NCI-H2196 treated with DMSO at 0.1 percent for 48 hours (cell line): ENCODE measurements around the gene SLMAP.

Experiments used
- DNase-seq: peaks from one replicate; lab custom pipeline; 2025; ENCODE audit not compliant: unreplicated experiment; lab: John Stamatoyannopoulos, UW

Gene SLMAP

DNA sequence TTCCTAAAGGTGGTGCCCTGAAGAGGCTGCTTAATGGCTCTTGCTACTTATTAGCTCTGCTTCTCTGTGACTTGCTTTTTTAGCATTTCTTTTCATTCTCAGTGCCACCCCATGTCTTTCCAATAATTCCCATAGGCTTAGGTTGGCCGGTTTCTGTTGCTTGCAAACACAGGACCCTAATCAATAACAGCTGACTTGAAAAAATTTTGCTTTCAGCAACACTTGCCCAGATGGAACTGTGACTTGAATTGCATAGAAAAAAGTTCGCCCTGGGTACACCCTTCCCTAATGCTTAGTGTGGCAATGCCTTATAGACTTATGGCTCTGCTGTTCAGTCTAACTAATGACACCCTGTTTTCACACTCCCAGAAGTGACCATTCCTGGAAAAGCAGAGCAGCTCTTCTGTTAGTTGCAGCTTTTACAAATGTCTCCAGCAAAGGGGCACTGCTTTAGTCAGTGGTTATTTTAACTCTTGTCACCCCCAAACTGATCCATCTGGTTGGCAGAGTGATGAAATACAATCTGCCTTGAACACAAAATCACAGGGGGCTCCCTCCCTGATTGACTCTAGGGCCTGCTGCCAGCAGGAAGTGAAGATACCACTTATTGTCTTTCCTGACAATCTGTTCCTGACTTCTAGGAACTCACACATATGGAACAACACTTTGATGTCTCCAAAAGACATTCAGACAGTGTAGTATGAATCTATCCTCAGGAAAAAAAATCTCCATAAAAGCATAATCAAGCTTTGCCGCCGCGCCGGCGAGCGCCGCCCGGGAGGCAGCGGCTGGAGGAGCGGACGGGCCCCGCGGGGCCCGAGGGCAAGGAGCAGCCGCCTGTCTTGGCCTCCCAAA lies 9.7 kb upstream of the SLMAP start:
- no peak for DNase-seq

DNA sequence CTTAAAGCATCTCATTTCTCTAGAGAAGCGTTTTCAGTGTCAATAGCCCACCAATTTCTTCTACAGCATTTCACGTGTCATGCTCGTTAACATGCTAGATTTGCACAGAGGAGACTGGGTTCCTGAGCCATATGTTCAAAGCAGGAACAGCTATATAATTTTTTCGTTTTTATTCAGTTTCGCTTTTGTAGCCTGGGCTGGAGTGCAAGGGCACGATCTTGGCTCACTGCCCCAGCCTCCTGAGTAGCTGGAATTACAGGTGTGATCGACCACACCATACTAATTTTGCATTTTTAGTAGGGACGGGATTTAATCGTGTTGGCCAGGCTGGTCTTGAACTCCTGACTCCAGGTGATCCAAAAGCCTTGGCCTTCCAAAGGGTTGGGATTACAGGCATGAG lies 6.6 kb upstream of the SLMAP start:
- no peak for DNase-seq

DNA sequence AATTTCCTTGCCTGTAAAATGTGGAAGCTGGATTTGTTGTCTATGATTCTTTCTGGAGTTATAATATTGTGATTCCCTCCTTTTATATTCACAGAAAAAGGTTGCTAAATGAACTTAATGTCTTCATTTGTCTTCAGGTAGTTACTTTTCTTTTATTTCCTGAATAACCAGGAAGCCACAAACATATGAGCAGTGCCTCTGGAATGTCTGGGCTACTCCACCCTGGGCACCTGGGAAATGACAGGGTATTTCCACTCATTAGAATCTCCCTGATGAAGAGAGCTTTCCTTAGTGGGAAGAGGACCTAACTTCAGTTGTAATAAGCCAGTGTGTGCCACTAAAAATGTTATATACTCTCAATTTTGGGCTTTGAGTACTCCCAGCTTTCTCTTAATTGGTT lies 3.8 kb upstream of the SLMAP start:
- DNase-seq = no peak

DNA sequence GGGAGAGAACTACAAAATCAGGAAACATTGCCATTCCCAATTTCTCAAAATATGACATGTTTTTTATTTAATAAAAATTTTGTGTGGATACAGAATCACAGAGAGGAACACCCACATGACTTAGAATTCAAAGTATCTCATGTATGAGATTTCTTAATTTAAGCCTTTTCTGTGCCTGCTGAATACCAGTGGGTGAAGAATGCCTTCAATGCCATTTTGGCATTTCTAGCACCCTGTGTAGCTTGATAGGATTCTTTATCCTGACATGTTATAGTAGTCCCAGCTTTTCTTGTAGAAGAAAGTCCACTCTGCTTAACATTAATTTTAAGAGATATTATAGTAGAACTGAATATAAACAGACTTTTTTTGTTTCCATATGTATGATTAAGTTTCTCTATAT lies 3.1 kb upstream of the SLMAP start:
- no peak for DNase-seq

DNA sequence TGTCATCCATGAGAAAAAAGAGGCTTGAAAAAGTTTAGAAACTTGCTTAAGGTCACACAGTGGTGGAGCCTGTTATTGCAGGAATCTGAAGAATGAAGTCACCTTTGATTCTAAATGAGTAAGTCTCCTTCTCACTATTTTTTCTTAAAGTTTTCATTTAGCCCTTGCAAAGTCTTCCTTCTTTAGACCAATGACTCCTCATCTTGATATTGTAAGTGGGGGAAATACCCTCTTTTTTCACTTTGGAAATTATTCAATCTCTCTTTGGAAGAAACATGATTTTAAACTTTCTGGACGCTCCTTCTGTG lies 787 bp upstream of the SLMAP start:
- DNase-seq = no peak

DNA sequence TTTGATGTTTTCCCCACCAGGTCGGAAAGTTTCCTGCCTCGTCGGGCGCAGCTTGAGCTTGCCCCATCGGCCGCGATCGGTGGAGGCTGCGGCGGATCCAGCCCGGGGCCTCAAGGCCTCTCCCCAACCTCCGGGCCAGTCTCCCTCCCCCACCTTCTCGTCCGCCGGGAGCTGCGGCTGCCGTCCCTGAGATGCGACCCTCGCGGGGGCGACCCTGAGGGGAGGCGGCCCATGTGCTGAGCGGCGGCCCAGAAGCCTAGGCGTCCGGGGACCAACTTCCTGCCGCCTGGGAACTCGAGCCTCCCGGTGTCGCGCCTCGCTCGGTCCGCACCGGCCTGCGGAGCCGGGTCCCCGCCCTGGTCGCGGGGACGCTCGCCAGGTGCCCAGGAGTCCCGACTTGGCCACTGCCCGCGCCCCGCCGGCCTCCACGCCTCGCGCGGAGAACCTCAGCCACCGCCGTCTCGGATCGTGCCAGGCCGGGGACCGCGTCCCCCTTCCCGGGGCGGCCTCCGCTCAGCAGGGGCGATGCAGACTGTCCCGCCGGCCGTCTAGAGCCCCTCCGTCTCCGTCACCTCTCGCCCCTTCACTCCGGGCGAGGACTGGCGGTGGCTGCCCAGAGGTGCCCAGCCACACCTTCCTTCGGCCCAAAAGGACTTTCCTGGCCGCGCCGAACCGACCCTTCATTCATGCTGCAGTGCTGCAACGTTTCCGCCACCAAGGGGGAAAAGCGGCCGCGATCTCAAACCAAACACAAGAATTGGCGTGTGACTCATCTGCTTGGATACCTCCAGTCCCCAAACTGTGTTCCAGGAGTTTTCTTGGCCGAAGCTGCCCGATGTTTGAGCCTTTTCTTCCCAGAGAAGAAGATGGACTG lies 656 bp downstream of the SLMAP start:
- no peak for DNase-seq

DNA sequence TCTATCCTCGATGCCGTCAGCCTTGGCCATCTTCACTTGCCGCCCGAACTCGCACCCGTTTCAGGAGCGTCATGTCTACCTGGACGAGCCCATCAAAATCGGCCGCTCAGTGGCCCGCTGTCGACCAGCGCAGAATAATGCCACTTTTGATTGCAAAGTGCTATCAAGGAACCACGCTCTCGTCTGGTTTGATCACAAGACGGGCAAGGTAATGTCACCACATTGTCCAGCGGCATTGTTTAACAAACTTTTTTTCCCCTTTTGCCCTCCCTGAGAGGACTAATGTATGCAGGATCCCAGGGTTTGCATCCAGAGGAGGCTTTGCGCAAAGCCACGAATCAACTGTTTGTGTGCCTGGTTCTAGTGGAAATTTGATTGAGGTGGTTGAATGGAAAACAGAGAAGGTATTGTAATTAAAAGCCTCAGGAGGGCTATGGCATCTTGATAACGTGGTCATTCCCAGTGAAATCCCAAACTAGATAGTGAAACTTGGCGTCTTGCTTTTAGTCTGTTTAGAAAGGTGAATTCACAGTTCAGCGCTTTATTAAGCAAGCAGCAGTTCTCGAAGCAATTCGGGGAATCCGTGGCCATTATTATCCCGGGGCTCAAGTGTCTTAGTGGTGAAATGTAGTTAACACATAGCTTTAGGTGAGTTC lies 1.7 kb downstream of the SLMAP start:
- DNase-seq = no peak

DNA sequence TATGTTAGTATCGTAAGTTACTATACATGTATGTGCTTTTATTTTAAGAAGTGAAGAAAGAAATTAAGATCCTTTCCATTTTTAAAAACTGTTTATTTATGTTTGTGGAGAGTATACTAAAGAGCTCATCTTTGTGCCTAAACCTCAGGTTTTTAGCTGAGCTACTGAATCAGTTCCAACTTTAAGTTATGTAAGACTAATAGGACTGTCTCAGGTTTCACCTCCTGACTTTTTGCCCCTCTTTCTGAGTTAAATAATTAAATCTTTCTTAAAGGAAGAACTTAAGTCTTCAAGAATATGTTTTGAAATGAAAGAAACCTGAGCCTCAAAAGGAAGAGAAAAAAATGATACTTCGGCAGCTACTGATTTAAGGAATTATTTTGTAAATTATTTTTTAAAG lies 2.6 kb downstream of the SLMAP start:
- DNase-seq = no peak

DNA sequence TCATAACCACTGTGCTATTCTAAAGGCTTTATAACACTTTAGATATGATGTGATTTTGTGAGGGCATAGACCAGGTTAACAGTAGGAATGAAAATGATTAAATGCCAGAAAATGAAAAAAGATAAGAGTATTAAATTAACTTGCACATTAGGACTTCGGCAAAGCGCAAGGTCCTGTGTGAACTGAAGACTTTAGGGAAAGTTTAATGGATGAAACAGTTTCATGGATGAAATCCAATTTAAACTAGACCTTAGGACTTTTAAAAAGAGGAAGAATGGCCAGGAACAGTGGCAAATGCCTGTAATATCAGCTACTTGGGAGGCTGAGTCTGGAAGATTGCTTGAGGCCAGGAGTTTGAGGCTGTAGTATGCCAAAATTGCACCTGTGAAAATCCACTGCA lies 8.7 kb downstream of the SLMAP start:
- DNase-seq = no peak

DNA sequence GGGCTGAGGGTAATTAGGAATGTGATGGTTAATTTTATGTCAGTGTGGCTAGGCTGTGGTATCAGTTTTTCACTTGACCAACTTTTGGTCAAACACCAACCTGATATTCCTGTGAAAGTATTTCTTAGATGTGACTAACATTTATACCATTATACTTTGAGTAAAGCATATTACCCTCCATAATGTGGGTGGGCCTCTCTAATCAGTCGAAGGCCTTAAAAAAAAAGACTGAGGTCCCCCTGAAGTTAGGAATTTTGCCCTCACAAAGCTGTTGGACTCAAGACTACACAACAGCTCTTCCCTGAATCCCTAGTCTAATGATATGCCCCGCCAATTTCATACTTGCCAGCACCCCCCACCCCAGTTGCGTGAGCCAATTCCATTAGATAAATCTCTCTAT lies 12.5 kb downstream of the SLMAP start:
- no peak for DNase-seq

DNA sequence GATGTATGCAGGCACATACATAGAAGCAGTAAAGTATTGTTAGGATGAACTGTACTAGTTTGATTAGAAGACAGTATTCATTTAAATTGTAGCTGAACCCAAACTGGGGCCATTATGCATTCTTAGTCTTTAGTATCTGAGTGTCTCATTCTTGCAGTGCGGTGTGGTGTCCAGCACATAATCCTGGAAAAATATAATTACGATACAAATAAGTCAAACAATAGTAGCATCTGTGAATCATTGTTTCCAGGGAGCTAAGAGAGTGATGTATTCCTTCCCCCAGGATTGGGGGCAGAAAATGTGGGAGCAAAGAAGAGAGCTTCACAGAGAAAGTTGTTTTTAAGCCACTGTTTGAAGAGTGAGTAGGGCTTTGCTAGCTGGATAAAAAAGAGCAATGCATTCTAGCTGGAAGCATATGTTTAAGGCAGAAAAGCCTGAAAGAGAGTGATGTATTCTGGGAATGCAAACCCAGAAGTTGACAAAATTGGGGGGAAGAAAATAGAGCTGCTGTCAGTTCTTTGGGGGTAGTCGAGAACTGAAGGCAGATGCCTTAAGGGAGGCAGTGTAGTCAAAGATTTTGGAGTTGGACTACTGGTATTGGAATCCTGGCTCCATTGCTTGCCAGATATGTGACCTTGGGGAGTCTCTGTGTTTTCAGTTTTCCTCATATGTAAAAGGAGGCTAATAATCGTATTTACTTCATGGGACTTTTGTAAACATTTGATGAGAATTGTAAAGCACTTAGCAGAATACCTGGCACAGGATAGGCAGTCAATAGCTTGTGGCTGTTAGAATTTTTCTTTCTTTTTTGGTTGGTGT lies 14.1 kb downstream of the SLMAP start:
- DNase-seq = no peak

DNA sequence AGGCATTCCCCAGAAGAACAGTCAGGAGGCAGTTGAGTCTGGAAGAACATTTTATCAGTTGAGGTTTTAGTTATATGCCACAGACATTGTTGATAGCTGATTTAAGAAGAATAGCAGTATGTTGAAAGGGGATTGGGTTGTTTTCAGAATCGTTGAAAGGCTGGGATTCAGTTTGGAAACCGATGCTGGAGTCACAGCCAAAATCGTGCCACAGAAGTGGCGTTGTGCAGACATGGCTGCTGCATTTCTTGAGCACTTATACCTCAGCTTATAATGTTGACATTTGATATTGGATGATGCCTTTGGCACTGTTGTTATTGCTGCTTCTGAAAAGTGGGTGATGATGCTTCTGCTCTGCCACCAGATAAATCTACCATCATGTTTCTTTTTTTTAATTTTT lies 16.1 kb downstream of the SLMAP start:
- DNase-seq = no peak

DNA sequence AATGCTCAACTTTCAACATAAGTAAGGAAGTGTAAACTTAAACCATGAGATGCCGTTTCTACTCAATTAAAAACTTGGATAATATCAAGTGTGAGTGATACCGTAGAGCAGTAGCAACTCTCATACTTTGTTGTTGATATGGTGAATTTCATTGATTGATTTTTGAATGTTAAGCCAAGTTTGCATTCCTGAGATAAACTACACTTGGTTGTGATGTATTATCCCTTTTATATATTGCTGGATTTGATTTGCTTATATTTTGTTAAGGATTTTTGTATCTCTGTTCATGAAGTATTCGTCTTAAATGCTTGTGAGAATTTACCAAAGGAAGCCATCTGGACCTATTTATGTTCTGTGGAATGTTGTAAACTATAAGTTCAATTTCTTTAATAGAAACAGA lies 21.7 kb downstream of the SLMAP start:
- DNase-seq = no peak

DNA sequence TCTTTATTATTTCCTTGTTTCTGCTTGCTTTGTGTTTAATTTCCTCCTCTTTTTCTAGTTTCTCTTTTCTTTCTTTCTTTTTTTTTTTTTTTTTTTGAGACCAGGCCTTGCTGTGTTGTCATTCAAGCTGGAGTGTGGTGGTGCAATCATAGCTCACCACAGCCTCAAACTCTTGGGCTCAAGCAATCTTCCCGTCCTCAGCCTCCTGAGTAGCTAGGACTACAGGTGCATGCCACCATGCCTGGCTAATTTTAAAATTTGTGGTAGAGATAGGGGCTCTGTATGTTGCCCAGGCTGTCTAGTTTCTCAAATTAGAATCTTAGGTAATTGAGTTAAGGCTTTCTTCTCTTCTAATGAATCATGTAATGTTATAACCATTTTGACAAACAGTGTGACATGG lies 22.4 kb downstream of the SLMAP start:
- DNase-seq = no peak

DNA sequence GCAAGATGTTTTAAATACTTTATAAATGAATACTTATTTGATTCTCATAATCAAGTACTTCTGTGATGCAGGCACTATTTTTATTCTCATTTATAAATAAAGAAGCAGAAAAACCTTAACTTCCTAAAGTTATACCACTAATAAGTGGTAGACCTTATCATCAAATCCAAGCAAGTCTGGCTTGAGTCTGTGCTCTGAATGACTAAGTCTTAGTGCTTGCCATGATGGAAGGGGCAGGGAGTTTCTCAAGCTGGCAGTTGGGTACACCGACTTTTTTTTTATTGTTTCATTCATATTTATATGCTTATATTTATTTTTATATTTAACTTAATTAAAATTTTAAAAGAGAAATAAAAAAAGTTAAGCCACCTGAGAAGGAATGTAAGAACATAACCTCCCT lies 23.6 kb downstream of the SLMAP start:
- no peak for DNase-seq

DNA sequence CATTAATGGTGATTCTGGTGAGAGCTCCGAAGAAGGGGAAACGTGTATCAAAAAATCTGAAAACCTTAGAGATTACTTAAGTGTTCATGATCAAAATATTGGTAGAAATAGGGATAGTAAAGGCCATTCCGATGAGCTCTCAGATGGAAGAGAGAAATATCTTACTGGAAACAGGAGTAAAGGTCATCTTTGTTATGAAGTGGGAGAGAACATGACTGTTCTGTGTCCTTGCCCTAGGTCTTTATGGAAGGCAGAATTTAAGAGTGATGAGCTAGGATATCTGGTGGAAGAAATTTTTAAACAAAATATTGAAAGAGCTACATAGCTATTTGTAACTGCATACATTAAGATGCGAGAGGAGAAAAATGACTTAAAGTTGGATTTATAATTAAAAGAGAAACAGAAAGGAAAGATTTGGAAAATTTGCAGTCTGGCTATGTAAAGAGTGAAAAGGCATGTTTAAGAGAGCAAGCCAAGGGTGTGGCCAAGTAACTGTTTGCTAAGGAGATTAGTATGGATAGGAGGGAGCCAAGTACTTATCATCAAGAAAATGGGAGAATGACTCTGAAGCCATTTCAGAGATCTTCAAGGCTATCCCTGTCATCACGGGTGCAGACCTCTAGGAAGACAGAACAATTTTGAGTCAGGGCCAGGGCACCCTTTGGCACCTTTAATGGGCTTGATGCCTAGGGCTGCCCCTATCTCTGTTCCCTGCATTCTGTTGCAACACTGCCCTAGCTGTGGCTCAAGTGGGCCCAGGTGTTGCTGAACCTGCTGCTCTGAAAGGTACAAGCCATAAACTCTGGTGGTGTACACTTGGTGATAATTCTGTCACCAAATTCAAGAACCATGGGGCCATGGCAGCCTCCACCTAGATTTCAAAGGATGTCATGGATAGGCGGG lies 27.3 kb downstream of the SLMAP start:
- DNase-seq = no peak

DNA sequence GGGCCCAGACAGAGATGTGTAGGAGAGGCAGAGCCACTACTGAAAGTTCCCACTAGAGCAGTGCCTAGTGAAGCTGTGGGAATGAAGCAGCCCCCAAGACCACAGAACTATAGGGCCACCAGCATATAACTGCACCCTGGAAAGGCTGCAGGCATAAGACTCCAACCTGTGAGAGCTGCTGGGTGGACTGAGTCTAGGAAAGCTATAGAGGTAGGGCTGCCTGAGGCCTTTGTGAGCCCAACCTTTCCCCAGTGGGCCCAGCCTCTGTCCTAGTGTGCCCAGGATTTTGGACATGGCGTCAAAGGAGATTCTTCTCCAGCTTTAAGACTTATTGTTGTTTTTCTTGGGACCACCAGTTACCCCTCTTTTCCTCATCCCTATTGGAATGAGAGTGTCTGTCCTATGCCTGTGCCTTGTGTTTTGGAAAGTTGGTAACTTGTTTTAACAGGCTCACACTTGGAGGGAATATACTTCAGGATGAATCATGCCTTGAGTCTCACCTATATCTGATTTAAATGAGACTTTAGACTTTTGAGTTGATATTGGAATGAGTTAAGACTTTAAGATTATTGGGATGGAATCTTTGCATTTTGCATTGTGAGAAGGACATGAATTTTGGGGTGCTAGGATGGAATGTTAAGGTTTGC lies 28.1 kb downstream of the SLMAP start:
- DNase-seq = no peak

DNA sequence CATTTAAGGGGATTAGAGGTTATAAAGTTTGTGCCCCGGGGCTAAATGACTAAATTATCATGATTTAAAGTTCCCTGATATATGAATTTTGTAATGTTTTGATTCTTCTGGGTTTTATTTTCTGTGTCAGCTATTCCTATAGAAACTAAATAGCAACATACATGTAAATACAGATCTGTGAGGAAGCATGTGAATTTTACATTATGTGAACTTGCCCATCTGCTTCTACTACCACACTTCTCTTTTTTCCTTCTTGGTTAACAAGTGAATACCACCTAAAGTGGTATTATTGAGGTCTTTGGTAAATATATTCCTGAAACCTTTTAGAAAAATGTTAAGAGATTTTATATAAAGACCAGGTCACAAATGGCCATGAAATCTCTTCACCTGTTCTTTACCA lies 29.3 kb downstream of the SLMAP start:
- DNase-seq = no peak

DNA sequence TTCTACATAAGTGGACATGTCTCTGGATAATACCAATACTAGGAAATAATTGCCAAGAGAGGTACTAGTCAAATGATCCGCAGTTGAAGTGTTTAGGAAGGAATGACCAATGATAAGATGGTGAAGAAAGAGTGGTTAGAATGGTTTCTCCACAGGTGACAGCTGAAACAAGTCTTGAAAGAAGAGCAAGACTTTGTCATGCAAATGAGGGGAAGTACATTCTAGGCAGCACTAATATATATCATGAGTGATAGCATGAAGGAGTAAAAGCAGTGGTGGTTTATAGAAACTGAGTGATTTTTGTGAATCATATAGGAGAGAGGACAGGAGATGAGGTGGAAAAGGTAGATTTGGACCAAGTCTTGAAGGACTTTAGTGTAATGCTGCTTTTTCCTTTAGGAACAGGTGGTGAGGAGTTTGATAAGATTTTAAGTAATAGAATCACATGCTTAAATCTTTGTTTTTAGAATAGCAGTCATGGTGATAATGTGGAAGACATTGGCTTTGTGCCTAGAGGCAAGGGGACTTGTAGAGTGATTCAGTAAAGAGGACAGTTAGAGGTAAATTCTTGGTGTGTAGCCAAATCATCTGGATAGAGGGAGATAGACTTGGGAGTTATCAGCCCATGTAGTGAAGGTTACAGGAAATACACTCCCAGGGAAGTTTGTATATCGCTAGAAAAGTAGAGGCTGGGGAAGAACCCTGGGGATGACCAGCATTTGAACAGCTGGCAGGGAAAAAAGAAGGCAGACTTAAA lies 31.9 kb downstream of the SLMAP start:
- no peak for DNase-seq
